H1 (cell line): ENCODE measurements around the gene FARSB. TPM values are rescaled to one million over a fixed set of nuclear protein-coding genes. Genes with fewer than 3 reads are reported as not detected.

ENCODE experiments used
- CTCF ChIA-PET: fragments of 300-600 bp; sonication (Branson Sonifier 250); formaldehyde crosslinking; loops from one replicate; lab custom pipeline; 2021; ENCODE audit not compliant: partially characterized antibody; lab: Charles Lee
- POLR2A ChIA-PET: fragments of 300-600 bp; sonication (Branson Sonifier 250); formaldehyde crosslinking; loops from one replicate; lab custom pipeline; 2021; ENCODE audit warnings: inconsistent platforms; ENCODE audit not compliant: partially characterized antibody; lab: Charles Lee
- DNase-seq, 2 experiments: peaks; one replicate each; pipeline versions ENCODE4 v3.0.0 to v3.0.0-alpha.2; 2010 to 2022; ENCODE audit warnings: low spot score in 2 of 2, low read depth in 1 of 2, mixed read lengths in 1 of 2
- FAIRE-seq: peaks from 2 replicates; lab custom pipeline; 2011; peaks lifted over from hg19 to GRCh38; lab: Jason Lieb, UNC
- H2AFZ ChIP-seq: 2 replicates; pipeline ENCODE4 v1.8.1; 2012; ENCODE audit warnings: low read length, inconsistent platforms
- H2AK5ac ChIP-seq: 2 replicates; pipeline ENCODE4 v1.6.1; 2013; ENCODE audit warnings: low read depth, low read length
- H2BK120ac ChIP-seq: replicated peaks from 2 replicates; pipeline ENCODE3; 2013; ENCODE audit warnings: low read depth, low read length, inconsistent platforms
- H2BK12ac ChIP-seq: 2 replicates; pipeline ENCODE4 v1.6.1; 2013; ENCODE audit warnings: low read depth, low read length
- H2BK15ac ChIP-seq: 2 replicates; pipeline ENCODE4 v1.6.1; 2013; ENCODE audit warnings: low read length
- H2BK20ac ChIP-seq: 2 replicates; pipeline ENCODE4 v1.6.1; 2013; ENCODE audit warnings: low read length
- H2BK5ac ChIP-seq: 2 replicates; pipeline ENCODE4 v1.6.1; 2013; ENCODE audit warnings: low read depth, low read length
- H3K14ac ChIP-seq: 2 replicates; pipeline ENCODE4 v1.6.1; 2013; ENCODE audit warnings: inconsistent platforms; ENCODE audit not compliant: insufficient read length
- H3K18ac ChIP-seq: 2 replicates; pipeline ENCODE4 v1.6.1; 2013; ENCODE audit warnings: low read length; ENCODE audit errors: extremely low read depth
- H3K23ac ChIP-seq: 2 replicates; pipeline ENCODE4 v1.6.1; 2013; ENCODE audit warnings: inconsistent platforms; ENCODE audit not compliant: insufficient read length
- H3K23me2 ChIP-seq: 2 replicates; pipeline ENCODE4 v1.6.1; 2013; ENCODE audit warnings: low read depth, low read length
- H3K27ac ChIP-seq: 2 replicates; pipeline ENCODE4 v1.6.1; 2011; ENCODE audit warnings: low read depth, low read length, inconsistent platforms
- H3K27me3 ChIP-seq, 4 experiments: replicated peaks in 1 of 4; 1 replicate in 1 of 4; 2 replicates in 3 of 4; pipeline versions ENCODE4 v1.6.1 to v1.8.1; 2011 to 2013; ENCODE audit warnings: low read length in 3 of 4, mild to moderate bottlenecking in 3 of 4, inconsistent platforms in 2 of 4, mixed read lengths in 2 of 4, moderate library complexity in 1 of 4; ENCODE audit not compliant: control insufficient read depth in 3 of 4, insufficient read depth in 3 of 4; ENCODE audit errors: extremely low read depth in 1 of 4
- H3K36me3 ChIP-seq, 4 experiments: 2 replicates each; pipeline versions ENCODE4 v1.6.1 to v1.8.1; 2011 to 2013; ENCODE audit warnings: mild to moderate bottlenecking in 4 of 4, low read length in 3 of 4, moderate library complexity in 2 of 4, control low read depth in 1 of 4, inconsistent platforms in 1 of 4; ENCODE audit not compliant: insufficient read depth in 4 of 4, control insufficient read depth in 2 of 4
- H3K4ac ChIP-seq: replicated peaks from 2 replicates; pipeline ENCODE3; 2013; ENCODE audit warnings: low read length, low read depth, mixed read lengths, inconsistent platforms; ENCODE audit not compliant: insufficient read length
- H3K4me1 ChIP-seq, 4 experiments: replicated peaks in 1 of 4; 1 replicate in 1 of 4; 2 replicates in 3 of 4; pipeline versions ENCODE4 v1.6.1 to v1.8.1; 2011 to 2013; ENCODE audit warnings: low read length in 3 of 4, inconsistent platforms in 2 of 4, mixed read lengths in 1 of 4; ENCODE audit not compliant: insufficient read depth in 4 of 4, control insufficient read depth in 3 of 4
- H3K4me2 ChIP-seq, 2 experiments: 2 replicates each; pipeline versions ENCODE4 v1.6.1 to v1.8.1; 2011 to 2013; ENCODE audit warnings: low read depth in 2 of 2, low read length in 2 of 2, control low read depth in 1 of 2, inconsistent platforms in 1 of 2, mild to moderate bottlenecking in 1 of 2; ENCODE audit not compliant: insufficient read depth in 1 of 2
- H3K4me3 ChIP-seq, 4 experiments: fragments of 200-600, 300-600 bp in 1 of 4; sonication (generic), shearing (Covaris generic), sonication (Bioruptor Twin) in 1 of 4; 2 replicates each; pipeline versions ENCODE4 v1.5.1 to v1.8.1; 2011 to 2016; ENCODE audit warnings: low read length in 4 of 4, low read depth in 3 of 4, control low read depth in 2 of 4, inconsistent platforms in 2 of 4, mild to moderate bottlenecking in 2 of 4, mixed read lengths in 1 of 4, moderate library complexity in 1 of 4; ENCODE audit not compliant: insufficient read depth in 2 of 4; ENCODE audit errors: extremely low read depth in 1 of 4
- H3K56ac ChIP-seq: replicated peaks from 2 replicates; pipeline ENCODE3; 2013; ENCODE audit warnings: low read depth, mild to moderate bottlenecking, mixed read lengths, low read length, inconsistent platforms; ENCODE audit not compliant: insufficient read length
- H3K79me1 ChIP-seq: 2 replicates; pipeline ENCODE4 v1.6.1; 2013; ENCODE audit warnings: low read depth, low read length, control low read depth
- H3K79me2 ChIP-seq, 2 experiments: 2 replicates each; pipeline versions ENCODE4 v1.6.1 to v1.8.1; 2012 to 2013; ENCODE audit warnings: low read length in 2 of 2, mild to moderate bottlenecking in 2 of 2, inconsistent platforms in 1 of 2; ENCODE audit not compliant: insufficient read depth in 2 of 2, control insufficient read depth in 1 of 2
- H3K9ac ChIP-seq, 4 experiments: replicated peaks in 1 of 4; 1 replicate in 1 of 4; 2 replicates in 3 of 4; pipeline versions ENCODE4 v1.6.1 to v1.8.1; 2011 to 2013; ENCODE audit warnings: low read depth in 3 of 4, low read length in 3 of 4, control low read depth in 2 of 4, mild to moderate bottlenecking in 2 of 4, moderate library complexity in 2 of 4, inconsistent platforms in 1 of 4; ENCODE audit errors: extremely low read depth in 1 of 4
- H3K9me3 ChIP-seq, 2 experiments: 2 replicates each; pipeline versions ENCODE4 v1.6.1 to v1.8.1; 2012 to 2013; ENCODE audit warnings: mild to moderate bottlenecking in 2 of 2, moderate library complexity in 2 of 2, control low read depth in 1 of 2, inconsistent platforms in 1 of 2, low read depth in 1 of 2, low read length in 1 of 2, mixed read lengths in 1 of 2; ENCODE audit not compliant: insufficient read depth in 2 of 2
- H4K20me1 ChIP-seq, 2 experiments: replicated peaks in 1 of 2; 2 replicates each; pipeline versions ENCODE3 to v1.8.1; 2011 to 2013; ENCODE audit warnings: inconsistent platforms in 2 of 2, low read length in 2 of 2, mild to moderate bottlenecking in 1 of 2; ENCODE audit not compliant: insufficient read depth in 2 of 2, control insufficient read depth in 1 of 2
- H4K5ac ChIP-seq: 2 replicates; pipeline ENCODE4 v1.6.1; 2013; ENCODE audit warnings: low read length, low read depth, mixed read lengths, inconsistent platforms; ENCODE audit not compliant: insufficient read length
- H4K8ac ChIP-seq: 2 replicates; pipeline ENCODE4 v1.8.0; 2013; ENCODE audit warnings: mild to moderate bottlenecking, moderate library complexity, low read length, inconsistent platforms; ENCODE audit not compliant: insufficient read depth; ENCODE audit errors: extremely low read depth
- H4K91ac ChIP-seq: replicated peaks from 2 replicates; pipeline ENCODE3; 2013; ENCODE audit warnings: low read length, mixed read lengths, inconsistent platforms; ENCODE audit not compliant: insufficient read length
- CREB1 ChIP-seq: IDR thresholded peaks from 2 replicates; pipeline ENCODE4 v1.6.1; 2012; ENCODE audit warnings: inconsistent platforms
- EZH2 ChIP-seq: fragments of 200-600 bp; sonication (generic); IDR thresholded peaks from 2 replicates; pipeline ENCODE4 v1.7.1; 2012; ENCODE audit warnings: low read depth, mild to moderate bottlenecking, moderate library complexity, low read length, inconsistent platforms; ENCODE audit not compliant: severe bottlenecking
- JUND ChIP-seq: IDR thresholded peaks from 2 replicates; pipeline ENCODE4 v1.6.1; 2011; ENCODE audit warnings: mild to moderate bottlenecking, improper control_type of control experiment, low read length
- POLR2A ChIP-seq, 2 experiments: IDR thresholded peaks; 1 replicate in 1 of 2; 2 replicates in 1 of 2; pipeline ENCODE4 v1.6.1; 2011; ENCODE audit warnings: low read depth in 2 of 2, low read length in 2 of 2, mild to moderate bottlenecking in 2 of 2; ENCODE audit errors: control extremely low read depth in 1 of 2
- POLR2AphosphoS5 ChIP-seq: IDR thresholded peaks from 2 replicates; pipeline ENCODE4 v1.6.1; 2011; ENCODE audit warnings: low read depth, low read length
- RFX5 ChIP-seq: IDR thresholded peaks from 2 replicates; pipeline ENCODE4 v1.6.1; 2011; ENCODE audit warnings: low read depth, low read length, improper control_type of control experiment, borderline replicate concordance
- SIN3A ChIP-seq, 2 experiments: IDR thresholded peaks in 1 of 2; conservative IDR thresholded peaks in 1 of 2; 2 replicates each; pipeline ENCODE4 v1.6.1; 2011 to 2012; ENCODE audit warnings: low read length in 2 of 2, improper control_type of control experiment in 1 of 2, low read depth in 1 of 2, mild to moderate bottlenecking in 1 of 2
- SP1 ChIP-seq: IDR thresholded peaks from 2 replicates; pipeline ENCODE4 v1.6.1; 2011; ENCODE audit warnings: low read depth, low read length
- SUZ12 ChIP-seq: fragments of 200-600 bp; sonication (generic); IDR thresholded peaks from 2 replicates; pipeline ENCODE4 v1.6.1; 2012; ENCODE audit warnings: mild to moderate bottlenecking, inconsistent platforms, low read length, moderate library complexity, mixed read lengths
- YY1 ChIP-seq: IDR thresholded peaks from 2 replicates; pipeline ENCODE4 v1.6.1; 2011; ENCODE audit warnings: low read depth, mild to moderate bottlenecking, low read length
- ZNF274 ChIP-seq: IDR thresholded peaks from 2 replicates; pipeline ENCODE4 v1.7.0; 2012; ENCODE audit warnings: low read length, borderline replicate concordance; ENCODE audit errors: extremely low read depth
- WGBS, 2 experiments: shearing (Covaris generic) in 1 of 2; methylation state at CpG; one replicate each; pipeline versions ENCODE4 v1.1.6 to v1.1.7; 2013 to 2015; ENCODE audit warnings: low lambda C conversion rate in 2 of 2, mixed read lengths in 2 of 2, inconsistent platforms in 1 of 2, low coverage in 1 of 2, missing lambda C conversion rate in 1 of 2; ENCODE audit not compliant: insufficient replicate concordance in 2 of 2, insufficient coverage in 1 of 2, insufficient read length in 1 of 2; ENCODE audit errors: extremely low coverage in 1 of 2, missing lambda C conversion rate in 1 of 2; 5-methylcytosine and 5-hydroxymethylcytosine counted together
- polyA plus RNA-seq, 7 experiments: library from polyadenylated mRNA; depleted of rRNA in 3 of 7; stranded (reverse) in 5 of 7; unstranded in 2 of 7; fragments of >200 nt in 5 of 7; fragments of 200-250 nt in 2 of 7; gene quantifications; 1 replicate in 5 of 7; 2 replicates in 1 of 7; 4 replicates in 1 of 7; pipeline versions ENCODE4 v1.2.1 to v1.2.3, GENCODE V29; 2011 to 2013; ENCODE audit warnings: missing spikeins in 2 of 7, mixed read lengths in 2 of 7
- total RNA-seq: library from RNA; stranded (reverse); fragmentation: NEBNext Ultra II Directional; extraction: Animal tissue kit (Norgen Biotek cat#: 25700); gene quantifications from 2 replicates; pipeline ENCODE4 v1.2.1, GENCODE V29; 2021

Gene FARSB
- total and polyA plus RNA-seq, 2 of the 8 experiments (the other 6 are each of a cell fraction or from before 2014, with no cell fraction given), result 21.0 to 37.9 TPM

DNA sequence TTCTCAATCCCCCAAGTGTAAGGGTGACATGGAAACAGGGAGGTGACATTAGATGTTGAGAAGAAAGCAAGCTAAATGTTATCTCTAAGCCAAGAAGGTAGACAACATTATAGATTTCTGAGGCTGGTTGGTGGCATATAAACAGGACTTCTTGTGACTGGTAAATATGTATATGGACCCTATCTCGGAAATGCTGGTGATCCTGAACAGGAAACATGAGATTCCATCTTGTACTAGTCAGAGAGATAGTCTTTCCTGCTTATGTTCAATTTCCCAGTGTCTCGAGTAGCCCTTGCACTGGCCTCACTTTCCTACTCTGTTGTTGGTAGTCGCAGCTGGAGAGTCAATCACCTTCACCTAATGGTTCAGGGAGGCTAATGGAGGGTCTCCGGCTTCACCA is 42.4 kb upstream of the FARSB start:
- H2AK5ac ChIP-seq, result no peak overlapping the region
- POLR2A ChIA-PET, result interaction anchor here (1.3 kb wide), 1 partner anchor 163 kb away, joined by 3 read pairs; no protein-coding TSS in a partner anchor
- no peaks in the 10 kb centered on the region for H3K36me3 ChIP-seq
- H3K23ac ChIP-seq, result no peak overlapping the region
- H3K56ac ChIP-seq, result no peak overlapping the region
- TF ChIP-seq EZH2 (no peak), RFX5 (no peak), ZNF274 (no peak), SP1 (no peak), POLR2A (IDR thresholded peaks at IDR 0.05; ENCODE audit: control extremely low read depth in 1 of 2, low read depth in 2 of 2, low read length in 2 of 2) (no peak), CREB1 (no peak), SUZ12 (no peak), JUND (no peak), POLR2AphosphoS5 (no peak), YY1 (no peak), SIN3A (conservative IDR thresholded peaks at IDR 0.05 in 1 of 2, IDR thresholded peaks at IDR 0.05 in 1 of 2; ENCODE audit: low read depth in 1 of 2, low read length in 2 of 2) (no peak)
- H4K20me1 ChIP-seq, result no peaks in the 10 kb centered on the region
- no peak for FAIRE-seq
- H3K14ac ChIP-seq, result no peak overlapping the region
- H2BK15ac ChIP-seq, result no peak overlapping the region
- H2AFZ ChIP-seq, result no peak overlapping the region
- H3K4me3 ChIP-seq, result no peak overlapping the region
- H3K4ac ChIP-seq, result no peak overlapping the region
- H2BK20ac ChIP-seq, result no peak overlapping the region
- no peak overlapping the region for H4K5ac ChIP-seq
- H3K23me2 ChIP-seq, result no peaks in the 10 kb centered on the region
- H3K18ac ChIP-seq, result no peak overlapping the region
- 86% methylated on average over 4 of the region's 4 CpGs; no CpG with 5 or more reads in 1 of the 2 experiments for WGBS, 2 experiments
- DNase-seq, result no peak
- H4K8ac ChIP-seq, result no peak overlapping the region
- H2BK5ac ChIP-seq, result no peak overlapping the region
- H3K27ac ChIP-seq, result no peak overlapping the region
- H3K79me2 ChIP-seq, result no peaks in the 10 kb centered on the region
- H3K9ac ChIP-seq, result no peak overlapping the region
- no peaks in the 10 kb centered on the region for H3K79me1 ChIP-seq
- no peak overlapping the region for H4K91ac ChIP-seq
- no peak overlapping the region for H2BK120ac ChIP-seq
- H3K27me3 ChIP-seq, result no peaks in the 10 kb centered on the region
- no peaks in the 10 kb centered on the region for H3K4me1 ChIP-seq
- CTCF ChIA-PET, result interaction anchor here (1.2 to 12.1 kb wide), 4 partner anchors 10 to 241 kb away, joined by 3 to 124 read pairs (median 13); no protein-coding TSS in a partner anchor
- no peak overlapping the region for H2BK12ac ChIP-seq
- no peak overlapping the region for H3K4me2 ChIP-seq
- 0 out of 4 replicates have a peak, but pooled peaks cover 0 to 2% of the 10 kb centered on the region in 2 experiments for H3K9me3 ChIP-seq
